ENCODE data around the gene PDE6H.

DNA sequence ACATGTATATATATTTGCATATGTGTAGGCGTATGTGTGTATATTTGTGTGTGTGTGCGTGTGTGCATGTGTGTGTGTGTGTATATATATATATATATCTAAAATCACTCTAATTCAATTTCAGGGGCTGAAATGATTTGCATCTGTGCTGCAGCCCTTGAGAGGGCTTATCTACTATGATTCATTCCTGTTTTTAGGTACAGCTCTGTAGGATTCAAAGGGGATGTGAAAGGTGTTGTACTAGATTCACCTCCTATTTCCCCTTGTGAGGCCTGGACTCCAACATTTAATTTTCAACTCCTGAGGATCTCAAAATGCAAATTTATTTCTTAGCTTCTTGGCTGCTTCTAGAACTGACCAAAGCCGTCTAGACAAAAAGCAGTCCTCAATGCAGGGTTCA lies 45.6 kb upstream of the PDE6H start:
- TF ChIP-seq BHLHE40 (IDR thresholded peaks at IDR 0.05; ENCODE audit: low read depth, low read length), result no peak
- TF ChIP-seq, protein P1, sequence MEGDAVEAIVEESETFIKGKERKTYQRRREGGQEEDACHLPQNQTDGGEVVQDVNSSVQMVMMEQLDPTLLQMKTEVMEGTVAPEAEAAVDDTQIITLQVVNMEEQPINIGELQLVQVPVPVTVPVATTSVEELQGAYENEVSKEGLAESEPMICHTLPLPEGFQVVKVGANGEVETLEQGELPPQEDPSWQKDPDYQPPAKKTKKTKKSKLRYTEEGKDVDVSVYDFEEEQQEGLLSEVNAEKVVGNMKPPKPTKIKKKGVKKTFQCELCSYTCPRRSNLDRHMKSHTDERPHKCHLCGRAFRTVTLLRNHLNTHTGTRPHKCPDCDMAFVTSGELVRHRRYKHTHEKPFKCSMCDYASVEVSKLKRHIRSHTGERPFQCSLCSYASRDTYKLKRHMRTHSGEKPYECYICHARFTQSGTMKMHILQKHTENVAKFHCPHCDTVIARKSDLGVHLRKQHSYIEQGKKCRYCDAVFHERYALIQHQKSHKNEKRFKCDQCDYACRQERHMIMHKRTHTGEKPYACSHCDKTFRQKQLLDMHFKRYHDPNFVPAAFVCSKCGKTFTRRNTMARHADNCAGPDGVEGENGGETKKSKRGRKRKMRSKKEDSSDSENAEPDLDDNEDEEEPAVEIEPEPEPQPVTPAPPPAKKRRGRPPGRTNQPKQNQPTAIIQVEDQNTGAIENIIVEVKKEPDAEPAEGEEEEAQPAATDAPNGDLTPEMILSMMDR (IDR thresholded peaks at IDR 0.05), result no peak
- no peak for TF ChIP-seq MYC (IDR thresholded peaks at IDR 0.05; ENCODE audit: borderline replicate concordance, low read length)
- no peak for TF ChIP-seq USF2 (IDR thresholded peaks at IDR 0.05)

All from A549 (cell line).